ENCODE measurements around the gene PRDM8.
"Not testable (repeated sequence)": the region's sequence is repeated elsewhere in the genome, so short reads cannot be mapped to it uniquely, and the experiment has no call there.

PRDM8 gene

DNA sequence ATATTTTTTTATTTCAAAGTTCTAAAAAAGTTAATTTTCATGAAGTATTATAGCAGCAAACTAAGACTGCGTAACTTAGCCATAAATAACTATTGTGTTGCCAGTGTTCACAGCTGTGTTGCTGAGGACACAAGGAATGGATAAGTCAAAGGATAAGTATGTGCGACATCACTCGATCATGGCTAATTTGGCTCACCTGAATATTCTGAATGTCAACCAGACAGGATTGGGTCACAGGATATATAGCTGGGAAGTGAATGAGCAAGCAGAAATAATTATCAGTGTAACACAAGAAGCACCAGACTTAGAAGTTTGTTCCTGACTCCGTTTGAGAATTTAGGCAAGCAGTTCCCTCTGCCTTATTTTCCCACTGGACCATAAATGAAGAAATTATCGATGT, 33.9 kb downstream of the PRDM8 start:
- no peak for DNase-seq

DNA sequence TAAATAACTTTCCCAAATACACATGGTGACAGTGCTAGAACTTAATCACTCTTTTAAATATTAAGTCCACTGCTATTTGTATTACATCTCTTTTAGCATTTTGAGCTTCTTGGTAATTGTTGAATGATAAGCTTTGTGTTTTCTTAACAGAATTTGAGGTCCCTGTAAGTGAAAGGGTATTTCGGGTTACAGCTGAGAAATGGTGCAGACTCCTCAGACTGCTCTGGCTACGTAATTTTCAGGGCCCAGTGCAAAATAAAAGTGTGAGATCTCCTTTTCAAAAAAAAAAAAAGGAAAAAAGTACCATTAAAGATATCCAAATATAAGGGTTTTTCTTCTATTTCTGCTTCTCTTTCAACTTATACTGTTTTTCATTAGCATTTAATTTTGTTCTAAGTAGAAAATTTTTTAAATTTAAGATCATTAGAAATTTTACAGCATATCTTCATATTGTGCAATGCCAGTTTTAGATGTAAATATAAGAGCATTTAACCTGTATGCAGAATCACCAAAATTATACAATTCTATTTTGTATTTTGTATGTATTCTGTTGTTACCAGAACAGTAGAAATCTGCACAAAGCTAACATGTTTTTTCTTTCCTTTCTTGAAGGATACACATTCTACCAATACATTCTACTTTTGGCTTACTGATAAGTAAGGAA, 35.5 kb downstream of the PRDM8 start:
- DNase-seq, result no peak

DNA sequence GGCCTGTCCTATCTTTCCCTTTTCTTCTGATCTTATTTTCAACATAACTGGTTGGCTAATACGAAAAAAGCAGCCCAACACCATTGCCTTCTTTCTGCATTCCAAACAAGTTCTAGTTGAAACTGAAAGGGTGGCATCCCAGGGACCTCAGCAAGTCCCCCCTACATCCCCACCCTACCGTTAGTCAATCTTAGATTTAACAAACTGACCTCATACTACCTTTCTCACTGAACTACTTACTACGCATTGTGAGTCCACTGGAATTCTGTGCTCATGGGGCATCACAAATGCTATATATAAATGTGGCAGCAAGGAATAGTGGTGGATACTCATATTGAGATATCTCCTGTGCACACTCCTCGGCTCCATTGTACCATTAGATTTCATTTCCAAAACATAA, 36.1 kb downstream of the PRDM8 start:
- no peak for DNase-seq

DNA sequence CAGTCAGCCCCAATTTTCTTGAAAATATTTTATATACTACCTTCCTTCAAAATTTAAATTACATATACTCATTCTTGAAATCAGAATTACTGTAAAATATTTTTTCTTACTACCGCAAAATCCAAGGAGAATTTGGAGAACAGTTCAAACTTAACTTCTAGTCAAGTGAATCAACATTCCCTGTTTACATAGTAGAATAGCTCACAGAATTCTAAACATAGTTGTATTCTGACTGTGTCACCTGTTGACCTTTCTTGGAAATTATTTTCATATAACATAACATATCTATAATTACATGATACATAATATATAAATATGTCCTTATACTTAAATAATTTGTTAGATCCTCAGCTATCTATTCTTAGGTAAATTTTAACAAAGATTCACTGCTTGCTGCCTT, 38.1 kb downstream of the PRDM8 start:
- no peak for DNase-seq

DNA sequence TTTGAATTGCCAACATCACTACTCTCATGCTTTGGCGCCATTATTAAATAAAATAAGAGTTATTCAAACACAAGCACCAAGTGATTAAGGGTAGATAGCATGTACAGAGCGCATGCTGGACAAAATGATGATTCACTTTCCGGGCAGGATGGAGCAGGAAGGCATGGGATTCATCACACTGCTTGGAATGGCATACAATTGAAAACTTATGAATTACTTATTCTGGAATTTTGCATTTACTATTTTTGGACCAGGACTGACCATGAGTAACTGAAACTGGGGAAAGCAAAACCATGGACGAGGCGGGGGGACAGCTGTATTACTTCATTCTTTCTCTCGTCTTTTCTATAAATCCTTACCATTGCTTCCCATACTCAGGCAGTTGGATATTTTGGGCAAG, 40.7 kb downstream of the PRDM8 start:
- DNase-seq, result no peak

DNA sequence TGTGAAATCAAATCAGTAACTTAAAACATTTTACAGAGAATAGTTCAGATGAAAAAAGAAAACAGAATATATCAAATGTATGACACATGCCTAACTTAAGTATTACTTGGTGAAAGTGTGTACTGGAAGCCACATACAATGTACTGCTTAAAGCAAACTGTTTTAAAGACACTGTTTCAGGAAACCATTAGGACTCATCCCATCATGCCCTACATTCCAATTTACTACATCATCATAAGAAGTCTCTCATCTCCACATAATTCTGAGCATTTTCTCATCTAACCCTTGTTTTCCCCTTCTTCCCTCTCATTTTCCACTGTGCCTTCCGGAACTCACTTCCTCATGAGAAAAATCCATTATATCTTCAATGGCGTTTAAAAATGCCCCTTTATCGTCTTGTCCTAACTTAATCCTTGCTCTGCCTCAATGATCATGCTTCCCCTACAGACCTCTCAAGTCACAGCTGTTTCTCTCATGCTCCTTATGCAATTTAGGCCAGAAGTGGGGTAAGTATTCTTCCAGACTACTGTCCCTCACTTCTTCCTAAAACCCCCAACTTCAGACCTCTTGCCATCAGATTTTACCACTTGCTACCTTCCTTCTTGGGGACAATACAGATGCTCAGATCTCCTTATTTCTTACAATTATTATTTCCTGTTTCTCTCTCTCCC, 42.3 kb downstream of the PRDM8 start:
- no peak for DNase-seq

DNA sequence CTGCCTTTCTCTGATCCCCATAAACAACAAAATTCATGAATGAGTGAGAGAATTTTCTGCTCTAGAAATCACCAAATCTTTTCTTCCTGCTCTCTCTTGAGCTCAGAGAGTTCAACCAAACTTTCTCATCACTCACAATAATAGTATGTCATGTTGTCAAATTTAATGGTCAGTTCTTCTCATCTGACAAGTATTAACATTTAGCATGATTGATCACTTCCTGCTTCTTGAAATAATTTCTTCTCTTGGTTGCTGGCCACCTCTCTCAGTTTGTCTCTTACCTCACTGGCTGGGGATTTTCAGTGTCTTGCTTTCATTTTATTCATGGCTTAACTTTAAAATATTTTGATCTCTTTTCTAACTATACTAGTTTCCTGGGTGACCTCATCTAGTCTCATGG, 43.7 kb downstream of the PRDM8 start:
- DNase-seq, result no peak

DNA sequence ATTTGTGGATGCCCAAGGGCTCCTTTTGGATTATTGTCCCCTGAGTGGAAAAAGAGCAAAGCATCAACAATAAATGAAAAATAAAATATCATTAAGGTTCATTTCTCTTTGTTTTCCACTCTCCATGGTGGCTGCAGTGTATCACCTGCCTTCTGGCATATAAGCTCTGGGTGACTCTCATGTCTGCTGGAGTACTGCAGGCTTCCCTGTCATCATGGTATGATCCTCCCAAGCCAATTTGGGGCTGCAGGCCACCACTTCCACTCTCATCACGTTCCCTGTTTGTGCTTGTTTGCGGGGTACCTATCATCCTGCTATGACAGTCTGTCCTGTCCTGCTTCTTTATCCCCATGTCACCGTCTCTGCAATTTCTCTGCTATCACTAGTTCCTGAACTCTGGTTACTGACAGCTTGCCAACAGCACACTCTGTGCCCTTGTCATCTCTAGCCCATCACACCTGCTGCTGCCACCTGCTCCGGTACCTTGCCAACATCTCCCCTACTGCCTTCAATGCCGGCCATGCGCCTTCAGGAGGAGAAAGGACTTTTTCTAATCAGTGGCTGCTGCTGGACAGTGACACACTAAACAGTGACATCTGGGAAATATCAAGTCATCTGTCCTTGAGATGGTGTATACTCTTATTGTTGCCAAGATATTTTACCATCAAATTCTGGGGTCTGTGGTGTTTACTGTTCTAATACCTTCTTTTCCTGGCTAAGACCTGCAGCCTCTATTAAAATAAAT, 46.1 kb downstream of the PRDM8 start:
- no peak for DNase-seq

DNA sequence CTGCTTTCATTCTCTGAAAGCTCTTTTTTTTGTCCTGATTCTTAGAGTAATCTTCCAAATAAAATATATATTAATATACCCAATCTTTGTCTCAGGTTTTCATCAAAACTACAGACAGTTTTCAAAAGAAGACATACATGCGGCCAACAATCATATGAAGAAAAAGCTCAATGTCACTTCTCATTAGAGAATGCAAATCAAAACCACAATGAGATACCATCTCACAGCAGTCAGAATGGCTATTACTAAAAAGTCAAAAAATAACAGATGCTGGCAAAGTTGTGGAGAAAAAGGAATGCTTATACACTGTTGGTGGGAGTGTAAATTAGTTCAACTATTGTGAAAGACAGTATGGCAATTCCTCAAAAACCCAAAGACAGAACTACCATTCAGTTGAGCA, 50.2 kb downstream of the PRDM8 start:
- not testable (repeated sequence) for DNase-seq

DNA sequence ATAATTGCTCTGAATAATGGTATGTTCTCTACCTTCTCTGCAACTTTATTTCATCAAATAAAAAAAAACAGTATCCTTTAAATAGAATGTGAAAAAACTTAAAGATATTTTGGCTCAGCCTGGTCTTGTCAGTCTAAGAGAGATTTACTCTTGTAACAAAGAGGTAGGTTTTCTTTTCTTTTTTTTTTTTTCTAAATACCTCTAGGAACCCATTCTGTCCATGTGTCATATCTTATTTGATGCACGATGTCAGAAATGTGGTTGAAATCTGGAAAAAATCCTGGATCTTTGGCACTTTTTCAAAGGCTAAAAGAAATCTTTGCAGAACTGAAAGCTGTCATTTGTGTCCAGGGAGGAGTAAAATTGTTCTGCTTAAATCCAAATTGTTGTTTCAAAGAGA, 51.8 kb downstream of the PRDM8 start:
- DNase-seq, result no peak

DNA sequence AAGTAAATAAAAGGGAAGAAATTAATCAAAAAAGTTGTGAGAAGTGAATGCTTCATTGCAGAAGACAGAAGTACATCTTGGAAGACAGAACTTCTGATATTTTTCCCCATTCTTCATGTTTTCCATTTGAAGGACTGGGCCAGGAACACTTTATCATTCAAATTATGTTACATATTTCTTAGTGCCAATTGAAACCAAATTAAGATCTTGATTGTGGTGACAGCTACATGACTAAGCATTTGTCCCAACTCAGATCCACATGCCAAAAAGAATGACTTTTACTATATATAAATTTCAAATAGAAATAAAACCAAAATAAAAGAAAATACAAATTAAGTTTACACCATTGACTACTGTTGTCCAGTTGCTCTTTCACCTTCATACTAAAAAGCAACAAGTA, 55.1 kb downstream of the PRDM8 start:
- no peak for DNase-seq

DNA sequence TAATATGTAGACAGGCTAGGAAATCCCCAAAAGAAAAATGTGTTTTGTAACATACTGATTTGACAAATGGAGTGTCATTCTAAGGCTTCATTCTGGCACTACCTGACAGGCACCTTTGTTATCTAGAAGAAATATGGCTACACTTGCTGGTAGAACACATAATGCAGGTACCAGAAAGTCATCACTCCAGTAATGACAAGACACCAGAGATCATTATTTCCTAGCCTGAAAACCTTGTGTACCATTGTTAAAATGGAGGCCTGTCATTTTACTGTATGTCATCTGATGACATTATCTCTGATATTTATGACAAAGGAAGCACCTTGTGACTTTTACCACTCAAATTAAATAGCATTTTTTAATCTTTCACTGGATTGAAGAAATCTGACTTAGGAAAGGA, 55.6 kb downstream of the PRDM8 start:
- no peak for DNase-seq

DNA sequence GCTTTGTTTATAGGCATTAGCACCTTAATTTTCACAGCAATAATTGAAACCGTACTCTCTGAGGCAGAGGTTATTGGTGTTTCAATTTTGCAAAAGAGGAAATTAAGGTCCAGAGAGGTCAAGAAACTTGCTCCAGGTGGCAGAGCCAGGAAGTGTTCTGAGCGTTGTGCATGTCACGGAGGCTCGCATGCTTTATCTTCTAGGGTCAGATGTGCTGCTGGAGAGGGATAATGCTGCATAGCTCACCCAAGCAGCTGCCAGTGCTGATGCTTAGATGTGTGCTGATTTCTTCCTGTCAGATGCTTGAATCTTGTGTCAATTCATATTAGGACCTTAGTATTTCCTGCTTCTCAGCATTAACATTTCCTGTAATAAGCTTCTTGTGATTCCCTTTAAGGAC, 56.2 kb downstream of the PRDM8 start:
- no peak for DNase-seq

Data from midbrain (tissue), 1 donor.